ENCODE data around the gene C16orf74. TPM values are rescaled to one million over a fixed set of nuclear protein-coding genes. Genes with fewer than 3 reads are reported as not detected.
A peak's percentile ranks its signal among the peaks of the same experiment; 100 is the strongest.

The C16orf74 gene
- total RNA-seq, 4 donors from 2014 or later = 0.52 to 1.9 (median 0.94) TPM; not detected in 1

GRCh38 chr16:85695196-85696128 is 55.4 kb downstream of the C16orf74 start:
- ATAC-seq = no peak
- H3K36me3 ChIP-seq = no peaks in the 10 kb centered on the region
- no peak overlapping the region for H3K27ac ChIP-seq
- H3K4me1 ChIP-seq = no peaks in the 10 kb centered on the region
- WGBS, 2 donors (ENCODE audit: low coverage in 1 of 2) = no CpG with 5 or more reads among the region's 24 CpGs
- H3K27me3 ChIP-seq = peaks cover 62% of the 10 kb centered on the region
- TF ChIP-seq POLR2A (IDR thresholded peaks at IDR 0.05) (no peak), CTCF (IDR thresholded peaks at IDR 0.05) (no peak)
- no peak overlapping the region for H3K4me3 ChIP-seq
- no peaks in the 10 kb centered on the region for H3K9me3 ChIP-seq

- peaks cover 33% of the 10 kb centered on the region for H3K27me3 ChIP-seq
- ATAC-seq = no peak
Observed at GRCh38 chr16:85690469-85691064, 60.3 kb downstream of the C16orf74 start.

GRCh38 chr16:85689950-85690320 is 61.0 kb downstream of the C16orf74 start:
- no peaks in the 10 kb centered on the region for H3K9me3 ChIP-seq
- no peak overlapping the region for H3K4me3 ChIP-seq
- ATAC-seq = no peak
- 39% methylated on average over 8 of the region's 9 CpGs; no CpG with 5 or more reads in 1 of the 2 donors for WGBS, 2 donors (ENCODE audit: low coverage in 1 of 2)
- H3K36me3 ChIP-seq = no peaks in the 10 kb centered on the region
- peaks cover 27% of the 10 kb centered on the region for H3K27me3 ChIP-seq
- H3K27ac ChIP-seq = no peak overlapping the region
- H3K4me1 ChIP-seq = peaks cover 0 to 21% (median 5%) of the 10 kb centered on the region in 3 donors
- TF ChIP-seq CTCF (IDR thresholded peaks at IDR 0.05) (no peak), POLR2A (IDR thresholded peaks at IDR 0.05) (no peak), EP300 (IDR thresholded peaks at IDR 0.05) (no peak), POLR2AphosphoS5 (IDR thresholded peaks at IDR 0.05) (no peak)

More at GRCh38 chr16:85690469-85691064, 60.3 kb downstream of the C16orf74 start:
- H3K27ac ChIP-seq = no peak overlapping the region
- H3K4me3 ChIP-seq = no peak overlapping the region
- TF ChIP-seq CTCF (IDR thresholded peaks at IDR 0.05) (no peak), EP300 (IDR thresholded peaks at IDR 0.05) (no peak), POLR2A (IDR thresholded peaks at IDR 0.05) (no peak), POLR2AphosphoS5 (IDR thresholded peaks at IDR 0.05) (no peak)
- H3K4me1 ChIP-seq = peaks cover 0 to 21% (median 5%) of the 10 kb centered on the region in 3 donors
- WGBS, 2 donors (ENCODE audit: low coverage in 1 of 2) = 33 to 39% methylated on average over 5 to 7 of the region's 7 CpGs
- H3K36me3 ChIP-seq = no peaks in the 10 kb centered on the region
- H3K9me3 ChIP-seq = no peaks in the 10 kb centered on the region

DNA sequence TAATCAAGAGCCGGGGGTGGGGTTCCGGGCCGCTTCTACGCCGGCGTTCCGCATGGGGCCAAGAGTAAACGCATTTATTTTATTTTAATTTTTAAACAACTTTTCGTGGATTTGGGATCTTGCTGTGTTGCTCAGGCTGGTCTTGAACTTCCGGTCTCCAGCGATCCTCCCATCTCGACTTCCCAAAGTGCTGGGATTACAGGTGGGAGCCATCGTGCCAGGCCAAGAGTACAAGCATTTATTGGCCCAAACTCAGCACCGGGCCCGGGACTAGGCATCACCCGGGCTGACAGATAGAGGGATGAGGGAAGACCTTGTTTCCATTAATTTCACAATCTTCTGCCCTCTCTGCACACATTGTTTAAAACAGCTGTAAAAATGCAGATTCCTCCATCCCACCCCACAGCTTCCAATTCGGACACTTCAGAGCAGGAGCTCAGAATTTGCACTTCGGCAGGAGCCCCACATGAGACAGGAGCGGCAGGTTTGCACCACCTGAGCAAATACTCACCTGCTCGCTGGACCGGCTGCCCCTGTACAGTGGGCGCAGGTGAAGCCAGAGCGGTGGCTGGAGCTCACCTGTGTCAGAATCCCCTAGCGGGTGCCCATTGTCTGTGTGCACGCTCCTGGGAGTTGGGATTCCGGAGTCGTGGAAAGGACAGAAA is 61.5 kb downstream of the C16orf74 start:
- no peak for ATAC-seq
- Histone ChIP-seq H3K27me3 (peaks cover 21% of the 10 kb centered on the region), H3K9me3 (no peaks in the 10 kb centered on the region), H3K4me3 (peak overlapping the region; percentile 5 to 75), H3K36me3 (no peaks in the 10 kb centered on the region), H3K4me1 (peaks cover 0 to 21% (median 5%) of the 10 kb centered on the region in 3 donors), H3K27ac (no peak overlapping the region)
- no peak for TF ChIP-seq EP300 (IDR thresholded peaks at IDR 0.05)
- no peak for TF ChIP-seq POLR2A (IDR thresholded peaks at IDR 0.05)
- no peak for TF ChIP-seq CTCF (IDR thresholded peaks at IDR 0.05)
- TF ChIP-seq POLR2AphosphoS5 (IDR thresholded peaks at IDR 0.05) = no peak
- 50 to 57% methylated on average over 6 to 9 of the region's 27 CpGs for whole genome bisulfite sequencing, 2 donors (ENCODE audit: low coverage in 1 of 2)

Data from gastroesophageal sphincter (tissue), 4 donors.